Suprapubic skin (tissue), 4 donors: ENCODE data around the gene ANK2.

Experiments used
- EP300 ChIP-seq: sonication (generic); formaldehyde crosslinking; IDR thresholded peaks from one replicate; pipeline ENCODE4 v1.6.1; 2017; ENCODE audit warnings: antibody characterized with exemption
- POLR2A ChIP-seq, 2 donors: fragments of 450-650 bp; IDR thresholded peaks; one replicate each; pipeline ENCODE4 v1.6.1; 2017; ENCODE audit warnings: antibody characterized with exemption in 2 of 2, mild to moderate bottlenecking in 2 of 2, moderate library complexity in 2 of 2
- POLR2AphosphoS5 ChIP-seq, 3 donors: sonication (generic); formaldehyde crosslinking; IDR thresholded peaks; one replicate each; pipeline ENCODE4 v1.6.1; 2017; ENCODE audit warnings: antibody characterized with exemption in 3 of 3
- TF ChIP-seq, protein P1 (sequence below), 2 donors: fragments of 200-600 bp in 1 of 2; fragments of 450-650 bp in 1 of 2; sonication (generic) in 1 of 2; IDR thresholded peaks; one replicate each; pipeline ENCODE4 v1.5.1; 2016 to 2019; ENCODE audit warnings: antibody characterized with exemption in 2 of 2, mild to moderate bottlenecking in 1 of 2, moderate library complexity in 1 of 2

DNA sequence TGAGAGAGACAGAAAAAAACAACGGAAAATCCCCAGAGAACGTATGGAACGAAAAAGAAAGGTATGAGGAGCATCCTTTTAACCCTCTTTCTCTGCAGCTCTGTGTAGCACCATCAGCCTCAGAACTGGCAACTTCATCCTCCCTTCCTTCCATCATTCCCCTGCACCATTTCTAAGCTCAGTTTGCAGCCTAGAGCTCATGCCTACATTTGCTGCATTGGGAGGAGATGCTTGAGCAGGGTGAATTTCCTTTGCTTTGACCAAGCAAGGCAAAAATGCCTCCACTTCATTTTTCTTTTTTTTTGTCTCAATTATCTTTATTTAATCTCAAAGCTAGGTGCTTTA is 67.9 kb downstream of the ANK2 start:
- TF ChIP-seq, protein P1, sequence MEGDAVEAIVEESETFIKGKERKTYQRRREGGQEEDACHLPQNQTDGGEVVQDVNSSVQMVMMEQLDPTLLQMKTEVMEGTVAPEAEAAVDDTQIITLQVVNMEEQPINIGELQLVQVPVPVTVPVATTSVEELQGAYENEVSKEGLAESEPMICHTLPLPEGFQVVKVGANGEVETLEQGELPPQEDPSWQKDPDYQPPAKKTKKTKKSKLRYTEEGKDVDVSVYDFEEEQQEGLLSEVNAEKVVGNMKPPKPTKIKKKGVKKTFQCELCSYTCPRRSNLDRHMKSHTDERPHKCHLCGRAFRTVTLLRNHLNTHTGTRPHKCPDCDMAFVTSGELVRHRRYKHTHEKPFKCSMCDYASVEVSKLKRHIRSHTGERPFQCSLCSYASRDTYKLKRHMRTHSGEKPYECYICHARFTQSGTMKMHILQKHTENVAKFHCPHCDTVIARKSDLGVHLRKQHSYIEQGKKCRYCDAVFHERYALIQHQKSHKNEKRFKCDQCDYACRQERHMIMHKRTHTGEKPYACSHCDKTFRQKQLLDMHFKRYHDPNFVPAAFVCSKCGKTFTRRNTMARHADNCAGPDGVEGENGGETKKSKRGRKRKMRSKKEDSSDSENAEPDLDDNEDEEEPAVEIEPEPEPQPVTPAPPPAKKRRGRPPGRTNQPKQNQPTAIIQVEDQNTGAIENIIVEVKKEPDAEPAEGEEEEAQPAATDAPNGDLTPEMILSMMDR (IDR thresholded peaks at IDR 0.05), result no peak
- no peak for TF ChIP-seq POLR2A (IDR thresholded peaks at IDR 0.05)
- no peak for TF ChIP-seq POLR2AphosphoS5 (IDR thresholded peaks at IDR 0.05)
- TF ChIP-seq EP300, result no peak
